H1 (cell line): ENCODE results near the gene SPTBN1. TPM values are rescaled to one million over a fixed set of nuclear protein-coding genes. Genes with fewer than 3 reads are reported as not detected.

Experiments used
- CEBPB ChIP-seq: IDR thresholded peaks from 2 replicates; pipeline ENCODE4 v1.6.1; 2012; ENCODE audit warnings: low read depth, low read length
- CHD1 ChIP-seq: IDR thresholded peaks from 2 replicates; pipeline ENCODE4 v1.6.1; 2012; ENCODE audit warnings: low read depth, low read length, improper control_type of control experiment
- GABPA ChIP-seq: IDR thresholded peaks from 2 replicates; pipeline ENCODE4 v1.6.1; 2011; ENCODE audit warnings: mild to moderate bottlenecking, low read length, moderate library complexity, borderline replicate concordance; ENCODE audit not compliant: insufficient read depth
- JUN ChIP-seq: IDR thresholded peaks from 2 replicates; pipeline ENCODE4 v1.6.1; 2011; ENCODE audit warnings: low read depth, mild to moderate bottlenecking, improper control_type of control experiment, low read length
- MAFK ChIP-seq: IDR thresholded peaks from 2 replicates; pipeline ENCODE4 v1.6.1; 2012; ENCODE audit warnings: low read depth, mild to moderate bottlenecking, improper control_type of control experiment, low read length
- PHF8 ChIP-seq: fragments of 200-600 bp; sonication (generic); conservative IDR thresholded peaks from 2 replicates; pipeline ENCODE4 v1.7.1; 2012; ENCODE audit warnings: low read depth, mild to moderate bottlenecking, inconsistent platforms, low read length, moderate library complexity
- SIX5 ChIP-seq: IDR thresholded peaks from 2 replicates; pipeline ENCODE4 v1.6.1; 2011; ENCODE audit warnings: mild to moderate bottlenecking, low read depth, low read length
- TCF12 ChIP-seq: IDR thresholded peaks from 2 replicates; pipeline ENCODE4 v1.6.1; 2011; ENCODE audit warnings: low read depth, mild to moderate bottlenecking, low read length
- TEAD4 ChIP-seq: IDR thresholded peaks from 2 replicates; pipeline ENCODE4 v1.6.1; 2012; ENCODE audit warnings: low read depth, low read length, inconsistent platforms, mixed read lengths
- polyA plus RNA-seq, 7 experiments: library from polyadenylated mRNA; depleted of rRNA in 3 of 7; stranded (reverse) in 5 of 7; unstranded in 2 of 7; fragments of >200 nt in 5 of 7; fragments of 200-250 nt in 2 of 7; gene quantifications; 1 replicate in 5 of 7; 2 replicates in 1 of 7; 4 replicates in 1 of 7; pipeline versions ENCODE4 v1.2.1 to v1.2.3, GENCODE V29; 2011 to 2013; ENCODE audit warnings: missing spikeins in 2 of 7, mixed read lengths in 2 of 7
- total RNA-seq: library from RNA; stranded (reverse); fragmentation: NEBNext Ultra II Directional; extraction: Animal tissue kit (Norgen Biotek cat#: 25700); gene quantifications from 2 replicates; pipeline ENCODE4 v1.2.1, GENCODE V29; 2021

SPTBN1 gene
- total and polyA plus RNA-seq, 2 of the 8 experiments (the other 6 are each of a cell fraction or from before 2014, with no cell fraction given): 31.8 to 180 TPM

DNA sequence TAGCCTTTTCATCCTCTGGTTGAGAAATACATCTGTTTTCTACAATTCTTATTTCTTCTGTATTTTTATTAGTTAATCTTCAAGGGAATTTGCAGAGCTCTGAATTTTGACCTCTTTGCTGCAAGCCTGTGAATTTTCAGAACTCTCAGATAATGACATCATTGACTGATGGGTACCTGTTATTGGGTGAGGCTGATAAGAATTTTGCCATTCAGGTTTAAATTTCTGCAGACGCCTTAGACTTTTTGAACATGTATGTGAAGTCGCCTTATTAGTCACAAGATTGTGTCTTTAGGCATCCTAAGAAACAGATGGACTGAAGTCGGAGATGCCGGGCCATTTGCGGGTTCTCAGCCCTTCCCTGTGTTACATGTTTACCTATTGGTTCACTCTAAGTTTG lies 82.4 kb downstream of the SPTBN1 start (continued):
- no peak for TF ChIP-seq GABPA
- no peak for TF ChIP-seq MAFK
- no peak for TF ChIP-seq CHD1
- TF ChIP-seq TEAD4: no peak
- TF ChIP-seq CEBPB: no peak
- TF ChIP-seq TCF12: no peak
- TF ChIP-seq PHF8: no peak
- no peak for TF ChIP-seq SIX5
- no peak for TF ChIP-seq JUN
